DND-41 (cell line): ENCODE measurements around the gene MAST4.

Experiments used
- ATAC-seq: fragments of 200-7000 bp; cut with Tn5 transposase; 3 replicates; pipeline ENCODE4 v1.9.1; 2021; ENCODE audit warnings: low read depth; ENCODE audit not compliant: insufficient read depth
- DNase-seq: peaks from one replicate; pipeline ENCODE4 v3.0.0-alpha.2; 2020
- H2AFZ ChIP-seq: 2 replicates; pipeline ENCODE4 v1.6.0; 2012; ENCODE audit warnings: low read depth, low read length
- H3K27ac ChIP-seq: 2 replicates; pipeline ENCODE4 v1.5.1; 2012; ENCODE audit warnings: low read length, inconsistent platforms
- H3K27me3 ChIP-seq: fragments of 200-600 bp; sonication (generic); 2 replicates; pipeline ENCODE4 v1.6.0; 2012; ENCODE audit warnings: low read length, mild to moderate bottlenecking, inconsistent platforms; ENCODE audit not compliant: insufficient read depth, poor library complexity
- H3K36me3 ChIP-seq: 2 replicates; pipeline ENCODE4 v1.5.1; 2012; ENCODE audit warnings: low read length, inconsistent platforms; ENCODE audit not compliant: insufficient read depth
- H3K4me1 ChIP-seq: 2 replicates; pipeline ENCODE4 v1.5.1; 2012; ENCODE audit warnings: mild to moderate bottlenecking, low read length; ENCODE audit not compliant: insufficient read depth
- H3K4me2 ChIP-seq: 2 replicates; pipeline ENCODE4 v1.6.0; 2012; ENCODE audit warnings: mild to moderate bottlenecking, moderate library complexity, low read length, inconsistent platforms; ENCODE audit not compliant: insufficient read depth
- H3K4me3 ChIP-seq, 2 experiments: fragments of 200-600 bp in 1 of 2; shearing (Covaris generic) in 1 of 2; 2 replicates each; pipeline ENCODE4 v1.5.1; 2012 to 2016; ENCODE audit warnings: inconsistent platforms in 2 of 2, low read length in 2 of 2, mild to moderate bottlenecking in 2 of 2, low read depth in 1 of 2, moderate library complexity in 1 of 2
- H3K79me2 ChIP-seq: 2 replicates; pipeline ENCODE4 v1.6.0; 2012; ENCODE audit warnings: low read length, inconsistent platforms; ENCODE audit not compliant: insufficient read depth
- H3K9ac ChIP-seq: 2 replicates; pipeline ENCODE4 v1.6.0; 2012; ENCODE audit warnings: low read depth, mild to moderate bottlenecking, inconsistent platforms, low read length, moderate library complexity
- H3K9me3 ChIP-seq: 2 replicates; pipeline ENCODE4 v1.5.1; 2012; ENCODE audit warnings: low read length, moderate library complexity, mild to moderate bottlenecking, inconsistent platforms; ENCODE audit not compliant: insufficient read depth, severe bottlenecking
- H4K20me1 ChIP-seq: 2 replicates; pipeline ENCODE4 v1.6.0; 2012; ENCODE audit warnings: low read length; ENCODE audit not compliant: insufficient read depth
- CTCF ChIP-seq: IDR thresholded peaks from 2 replicates; pipeline ENCODE4 v1.5.1; 2012; ENCODE audit warnings: borderline replicate concordance, low read length, moderate library complexity, mild to moderate bottlenecking; ENCODE audit not compliant: poor library complexity, severe bottlenecking; ENCODE audit errors: extremely low read depth
- EZH2 ChIP-seq: IDR thresholded peaks from 3 replicates; pipeline ENCODE4 v1.6.1; 2012; ENCODE audit warnings: borderline replicate concordance, low read depth, mild to moderate bottlenecking, moderate library complexity, low read length, inconsistent platforms; ENCODE audit not compliant: severe bottlenecking

MAST4 gene

DNA sequence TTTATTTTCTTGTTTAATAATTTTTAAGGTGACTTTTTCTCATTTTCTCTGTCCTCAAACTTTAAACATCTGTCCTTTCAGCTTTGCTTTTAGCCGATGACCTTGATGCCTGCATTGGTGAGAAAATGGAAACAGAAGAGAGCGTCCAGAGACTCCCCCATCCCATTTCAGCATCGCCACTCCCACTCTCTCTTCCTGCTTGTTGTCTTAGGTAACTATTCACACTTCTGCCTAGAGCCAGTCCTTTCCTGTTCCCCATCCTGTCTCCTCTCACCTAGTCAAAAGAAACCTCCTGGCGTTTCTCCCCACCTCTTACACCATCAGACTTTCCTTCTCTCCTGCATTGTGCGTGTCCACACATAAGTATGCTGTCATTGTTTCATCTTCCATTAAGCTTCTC is 124.6 kb downstream of the MAST4 start:
- Histone ChIP-seq H3K9me3 (no peaks in the 10 kb centered on the region), H3K4me2 (no peak overlapping the region), H3K36me3 (no peaks in the 10 kb centered on the region), H2AFZ (no peak overlapping the region), H3K4me3 (no peak overlapping the region), H3K27me3 (no peaks in the 10 kb centered on the region), H3K9ac (no peak overlapping the region), H3K79me2 (0 out of 2 replicates have a peak, but pooled peaks cover 3% of the 10 kb centered on the region), H3K4me1 (peaks cover 22% of the 10 kb centered on the region), H4K20me1 (no peaks in the 10 kb centered on the region), H3K27ac (no peak overlapping the region)
- TF ChIP-seq EZH2 (no peak), CTCF (no peak)
- DNase-seq: no peak
- ATAC-seq: no peak

DNA sequence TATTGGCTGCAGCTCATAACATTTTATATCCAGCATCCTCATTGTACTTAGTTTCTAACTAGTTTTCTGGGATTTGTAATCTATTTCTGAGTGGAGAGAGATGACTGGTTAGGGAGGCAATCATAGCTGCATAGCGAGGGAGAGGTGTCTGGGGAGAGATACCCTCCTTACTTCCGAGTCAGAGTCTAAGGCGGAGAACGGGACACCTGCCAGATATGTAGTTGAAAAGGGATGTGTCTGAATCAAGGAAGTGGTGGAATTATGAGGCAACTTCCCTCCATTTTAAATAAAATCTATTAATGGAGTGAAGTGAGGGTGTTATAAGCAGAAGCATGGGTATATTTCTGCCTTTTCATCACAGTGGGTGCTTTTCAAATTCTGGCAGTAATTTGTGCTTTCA is 126.5 kb downstream of the MAST4 start:
- no peak overlapping the region for H3K4me2 ChIP-seq
- no peak overlapping the region for H2AFZ ChIP-seq
- TF ChIP-seq CTCF: no peak
- H3K27ac ChIP-seq: no peak overlapping the region
- H3K79me2 ChIP-seq: 0 out of 2 replicates have a peak, but pooled peaks cover 3% of the 10 kb centered on the region
- peaks cover 12% of the 10 kb centered on the region for H3K4me1 ChIP-seq
- H3K36me3 ChIP-seq: no peaks in the 10 kb centered on the region
- no peak overlapping the region for H3K4me3 ChIP-seq
- no peaks in the 10 kb centered on the region for H4K20me1 ChIP-seq
- H3K9me3 ChIP-seq: no peaks in the 10 kb centered on the region
- ATAC-seq (no peak), DNase-seq (no peak)
- H3K27me3 ChIP-seq: no peaks in the 10 kb centered on the region
- H3K9ac ChIP-seq: no peak overlapping the region

DNA sequence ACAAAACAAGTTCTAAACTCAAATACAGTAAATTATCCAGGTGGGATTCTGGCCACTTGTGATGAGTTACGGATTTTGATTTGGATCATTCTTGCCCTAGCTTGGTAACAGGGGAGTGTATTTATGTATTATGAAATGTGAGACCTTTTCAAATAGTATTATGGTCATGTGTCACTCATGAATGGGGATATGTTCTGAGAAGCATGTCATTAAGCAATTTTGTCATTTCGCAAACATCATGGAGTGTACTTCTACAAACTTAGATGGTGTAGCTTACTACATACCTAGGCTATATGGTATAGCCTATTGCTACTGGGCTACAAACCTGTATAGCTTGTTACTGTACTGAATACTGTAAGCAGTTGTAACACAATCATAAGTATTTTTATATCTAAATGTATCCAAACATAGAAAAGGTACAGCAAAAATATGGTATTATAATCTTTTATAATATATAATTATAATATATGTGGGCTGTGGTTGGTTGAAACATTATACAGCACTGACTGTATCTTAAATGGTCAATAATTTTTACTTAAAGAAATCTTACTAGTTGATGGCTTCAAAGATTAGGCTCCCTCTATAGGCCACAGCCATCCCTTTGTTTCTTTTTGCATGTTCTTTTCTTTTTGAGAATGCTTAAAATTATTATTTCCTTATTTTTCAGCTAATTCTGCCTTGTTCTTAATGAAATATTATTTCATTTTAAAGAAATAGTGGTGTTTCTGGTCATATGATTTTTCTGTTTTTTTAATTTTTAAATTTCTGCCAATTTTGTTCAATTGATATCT is 128.4 kb downstream of the MAST4 start:
- TF ChIP-seq EZH2 (no peak), CTCF (peak; percentile 28)
- Histone ChIP-seq H3K4me2 (no peak overlapping the region), H3K27me3 (no peaks in the 10 kb centered on the region), H3K4me1 (no peaks in the 10 kb centered on the region), H2AFZ (no peak overlapping the region), H3K27ac (no peak overlapping the region), H3K79me2 (no peaks in the 10 kb centered on the region), H3K9me3 (no peaks in the 10 kb centered on the region), H3K4me3 (no peak overlapping the region), H3K9ac (no peak overlapping the region), H3K36me3 (no peaks in the 10 kb centered on the region), H4K20me1 (no peaks in the 10 kb centered on the region)
- ATAC-seq (no peak), DNase-seq (no peak)

- no peak for ATAC-seq
- no peaks in the 10 kb centered on the region for H3K27me3 ChIP-seq
- DNase-seq: no peak
- H2AFZ ChIP-seq: no peak overlapping the region
- no peak overlapping the region for H3K4me3 ChIP-seq
- H3K9ac ChIP-seq: no peak overlapping the region
- no peak overlapping the region for H3K4me2 ChIP-seq
- no peaks in the 10 kb centered on the region for H4K20me1 ChIP-seq
- H3K79me2 ChIP-seq: no peaks in the 10 kb centered on the region
- no peaks in the 10 kb centered on the region for H3K4me1 ChIP-seq
- no peak for TF ChIP-seq EZH2
- TF ChIP-seq CTCF: no peak
- H3K27ac ChIP-seq: no peak overlapping the region
- H3K36me3 ChIP-seq: no peaks in the 10 kb centered on the region
- H3K9me3 ChIP-seq: no peaks in the 10 kb centered on the region
Measured at GRCh38 chr5:66727630-66728029, 131.4 kb downstream of the MAST4 start.
